CD4-positive, CD25-positive, alpha-beta regulatory T cell (primary cell): ENCODE data around the gene PYGM. TPM values are rescaled to one million over a fixed set of nuclear protein-coding genes. Genes with fewer than 3 reads are reported as not detected.

Source experiments
- ATAC-seq, 2 donors: fragments of 150-1000 bp; cut with Tn5 transposase; one replicate each; pipeline ENCODE4 v1.10.0; 2021; ENCODE audit warnings: low read depth in 2 of 2, moderate number of reproducible peaks in 2 of 2, moderate library complexity in 1 of 2
- DNase-seq, 3 donors: peaks; one replicate each; pipeline versions ENCODE4 v3.0.0 to v3.0.0-alpha.2; 2012 to 2022; ENCODE audit warnings: mixed read lengths in 1 of 3
- H3K27ac ChIP-seq: one replicate; pipeline ENCODE4 v1.7.0; 2013; ENCODE audit warnings: mild to moderate bottlenecking, low read length; ENCODE audit not compliant: insufficient read depth, poor library complexity, severe bottlenecking
- H3K27me3 ChIP-seq: one replicate; pipeline ENCODE4 v1.7.0; 2013; ENCODE audit warnings: low read length; ENCODE audit not compliant: control insufficient read depth, insufficient read depth
- H3K36me3 ChIP-seq: one replicate; pipeline ENCODE4 v1.7.0; 2013; ENCODE audit warnings: mild to moderate bottlenecking, low read length, moderate library complexity; ENCODE audit not compliant: control insufficient read depth, insufficient read depth
- H3K4me1 ChIP-seq: 2 replicates; pipeline ENCODE4 v1.7.0; 2013; ENCODE audit warnings: mild to moderate bottlenecking, low read length; ENCODE audit not compliant: insufficient read depth, control insufficient read depth, poor library complexity, severe bottlenecking
- H3K4me3 ChIP-seq: one replicate; pipeline ENCODE4 v1.7.0; 2013; ENCODE audit warnings: low read depth, mild to moderate bottlenecking, low read length, moderate library complexity
- H3K9me3 ChIP-seq, 2 experiments: 1 replicate in 1 of 2; 2 replicates in 1 of 2; pipeline ENCODE4 v1.7.0; 2013; ENCODE audit warnings: low read length in 2 of 2, mild to moderate bottlenecking in 1 of 2, moderate library complexity in 1 of 2; ENCODE audit not compliant: control insufficient read depth in 2 of 2
- H3K27ac Mint-ChIP-seq, 3 donors: one replicate each; pipeline ENCODE4 v1.8.0; 2020 to 2022; ENCODE audit warnings: mild to moderate bottlenecking in 3 of 3, mixed read lengths in 3 of 3, moderate library complexity in 2 of 3
- H3K27me3 Mint-ChIP-seq: one replicate; pipeline ENCODE4 v1.8.0; 2022; ENCODE audit warnings: mild to moderate bottlenecking, mixed read lengths
- H3K36me3 Mint-ChIP-seq: one replicate; pipeline ENCODE4 v1.8.0; 2020; ENCODE audit warnings: mixed read lengths
- H3K4me1 Mint-ChIP-seq, 4 donors: one replicate each; pipeline ENCODE4 v1.8.0; 2020 to 2022; ENCODE audit warnings: mixed read lengths in 4 of 4, mild to moderate bottlenecking in 1 of 4
- H3K4me3 Mint-ChIP-seq, 4 donors: one replicate each; pipeline ENCODE4 v1.8.0; 2020 to 2022; ENCODE audit warnings: mild to moderate bottlenecking in 4 of 4, mixed read lengths in 4 of 4, moderate library complexity in 3 of 4
- H3K9me3 Mint-ChIP-seq, 7 donors: one replicate each; pipeline ENCODE4 v1.8.0; 2020 to 2022; ENCODE audit warnings: mixed read lengths in 7 of 7, mild to moderate bottlenecking in 3 of 7, moderate library complexity in 2 of 7
- polyA plus RNA-seq, 4 donors: library from polyadenylated mRNA; unstranded; fragments of 300-500 nt; fragmentation: Illumina TruSeq; gene quantifications; one replicate each; pipeline ENCODE4 v1.2.3, GENCODE V29; 2021
- total RNA-seq: library from RNA; stranded (reverse); gene quantifications from one replicate; pipeline ENCODE4 v1.2.3, GENCODE V29; 2022

The PYGM gene
- total and polyA plus RNA-seq, 5 donors from 2014 or later: 0.17 to 10.9 (median 0.43) TPM; not detected in 2

- Mint-ChIP-seq H3K4me1 (peaks cover 0 to 49% (median 28%) of the 10 kb centered on the region in 4 donors), H3K27me3 (no peaks in the 10 kb centered on the region), H3K4me3 (no peak overlapping the region), H3K27ac (peak overlapping the region in 2 of 3 donors; percentile 14 to 62), H3K36me3 (peaks cover 9% of the 10 kb centered on the region), H3K9me3 (no peaks in the 10 kb centered on the region)
- Histone ChIP-seq H3K4me1 (peaks cover 7% of the 10 kb centered on the region), H3K9me3 (no peaks in the 10 kb centered on the region), H3K27ac (no peak overlapping the region), H3K27me3 (no peaks in the 10 kb centered on the region), H3K36me3 (peaks cover 47% of the 10 kb centered on the region), H3K4me3 (no peak overlapping the region)
- DNase-seq: no peak
- no peak for ATAC-seq
Measured at GRCh38 chr11:64796047-64796756, 36.4 kb upstream of the PYGM start.

- H3K36me3 Mint-ChIP-seq: peaks cover 11% of the 10 kb centered on the region
- Histone ChIP-seq H3K4me3 (no peak overlapping the region), H3K36me3 (peaks cover 45% of the 10 kb centered on the region), H3K27ac (no peak overlapping the region), H3K27me3 (no peaks in the 10 kb centered on the region), H3K4me1 (no peaks in the 10 kb centered on the region), H3K9me3 (no peaks in the 10 kb centered on the region)
- DNase-seq (no peak), ATAC-seq (no peak)
- peak overlapping the region; percentile 69 to 87 (median 72) for H3K27ac Mint-ChIP-seq
- peaks cover 0 to 38% (median 22%) of the 10 kb centered on the region in 4 donors for H3K4me1 Mint-ChIP-seq
- H3K9me3 Mint-ChIP-seq: no peaks in the 10 kb centered on the region
- H3K4me3 Mint-ChIP-seq: no peak overlapping the region
- H3K27me3 Mint-ChIP-seq: no peaks in the 10 kb centered on the region
Measured at GRCh38 chr11:64794526-64794925, 34.8 kb upstream of the PYGM start.

- peak overlapping the region in 1 of 4 donors; percentile 28 for H3K4me3 Mint-ChIP-seq
- Histone ChIP-seq H3K27ac (no peak overlapping the region), H3K4me1 (no peaks in the 10 kb centered on the region), H3K9me3 (no peaks in the 10 kb centered on the region), H3K36me3 (peaks cover 48% of the 10 kb centered on the region), H3K4me3 (no peak overlapping the region), H3K27me3 (no peaks in the 10 kb centered on the region)
- H3K36me3 Mint-ChIP-seq: peaks cover 5% of the 10 kb centered on the region
- no peaks in the 10 kb centered on the region for H3K9me3 Mint-ChIP-seq
- H3K27me3 Mint-ChIP-seq: no peaks in the 10 kb centered on the region
- peak overlapping the region; percentile 57 to 87 (median 81) for H3K27ac Mint-ChIP-seq
- H3K4me1 Mint-ChIP-seq: peaks cover 0 to 33% (median 19%) of the 10 kb centered on the region in 4 donors
- peak in 1 of 2 donors; percentile 34 for ATAC-seq
- peak in 1 of 3 donors; percentile 55 for DNase-seq
Measured at GRCh38 chr11:64793271-64794160, 33.7 kb upstream of the PYGM start.

GRCh38 chr11:64792482-64792881 is 32.7 kb upstream of the PYGM start:
- H3K27ac Mint-ChIP-seq: peak overlapping the region in 1 of 3 donors; percentile 54
- no peak for ATAC-seq
- no peaks in the 10 kb centered on the region for H3K9me3 Mint-ChIP-seq
- H3K27ac ChIP-seq: no peak overlapping the region
- no peak for DNase-seq
- H3K9me3 ChIP-seq: no peaks in the 10 kb centered on the region
- H3K4me1 Mint-ChIP-seq: peaks cover 2 to 34% (median 21%) of the 10 kb centered on the region in 4 donors
- peaks cover 5% of the 10 kb centered on the region for H3K36me3 Mint-ChIP-seq
- H3K4me3 Mint-ChIP-seq: no peak overlapping the region
- H3K27me3 ChIP-seq: no peaks in the 10 kb centered on the region
- H3K36me3 ChIP-seq: peaks cover 52% of the 10 kb centered on the region
- H3K4me3 ChIP-seq: no peak overlapping the region
- peaks cover 5% of the 10 kb centered on the region for H3K4me1 ChIP-seq
- H3K27me3 Mint-ChIP-seq: no peaks in the 10 kb centered on the region

- Mint-ChIP-seq H3K27me3 (no peaks in the 10 kb centered on the region), H3K9me3 (no peaks in the 10 kb centered on the region), H3K36me3 (peaks cover 5% of the 10 kb centered on the region), H3K4me1 (peaks cover 5 to 35% (median 24%) of the 10 kb centered on the region in 4 donors), H3K27ac (no peak overlapping the region), H3K4me3 (no peak overlapping the region)
- no peak overlapping the region for H3K27ac ChIP-seq
- H3K4me3 ChIP-seq: no peak overlapping the region
- no peaks in the 10 kb centered on the region for H3K9me3 ChIP-seq
- peaks cover 6% of the 10 kb centered on the region for H3K4me1 ChIP-seq
- H3K27me3 ChIP-seq: no peaks in the 10 kb centered on the region
- DNase-seq (no peak), ATAC-seq (no peak)
- peaks cover 45% of the 10 kb centered on the region for H3K36me3 ChIP-seq
Measured at GRCh38 chr11:64791781-64792291, 32.1 kb upstream of the PYGM start.

- Mint-ChIP-seq H3K4me1 (peaks cover 5 to 29% (median 20%) of the 10 kb centered on the region in 4 donors), H3K27ac (peak overlapping the region in 1 of 3 donors; percentile 36), H3K27me3 (no peaks in the 10 kb centered on the region), H3K4me3 (no peak overlapping the region), H3K9me3 (no peaks in the 10 kb centered on the region), H3K36me3 (peaks cover 5% of the 10 kb centered on the region)
- H3K4me3 ChIP-seq: no peak overlapping the region
- DNase-seq: no peak
- no peak for ATAC-seq
- H3K36me3 ChIP-seq: peaks cover 35% of the 10 kb centered on the region
- H3K27me3 ChIP-seq: no peaks in the 10 kb centered on the region
- no peaks in the 10 kb centered on the region for H3K9me3 ChIP-seq
- peaks cover 6% of the 10 kb centered on the region for H3K4me1 ChIP-seq
- H3K27ac ChIP-seq: no peak overlapping the region
Measured at GRCh38 chr11:64790205-64791095, 30.7 kb upstream of the PYGM start.
